ENCODE measurements around the gene TTC36. TPM values are rescaled to one million over a fixed set of nuclear protein-coding genes. Genes with fewer than 3 reads are reported as not detected.
"Not testable (repeated sequence)": the region's sequence is repeated elsewhere in the genome, so short reads cannot be mapped to it uniquely, and the experiment has no call there.

Gene TTC36
- total RNA-seq = 0.39 and 0.78 TPM in 2 replicates

- H3K4me3 Mint-ChIP-seq (ENCODE audit: low read depth) = no peak within 1 kb of the TSS
- H3K36me3 Mint-ChIP-seq (ENCODE audit: low read depth) = peaks cover 16% of the 10 kb centered on the region
- intact Hi-C loops (cut with micrococcal nuclease) = no loop called here
- DNase-seq (ENCODE audit: low spot score) = no peak
- H3K27ac Mint-ChIP-seq = no peak within 1 kb of the TSS
- no peaks in the 10 kb centered on the region for H3K9me3 Mint-ChIP-seq
- no peaks in the 10 kb centered on the region for H3K27me3 Mint-ChIP-seq (ENCODE audit: low read depth)
- H3K4me1 Mint-ChIP-seq (ENCODE audit: low read depth) = peaks cover 19% of the 10 kb centered on the region
These were observed at the start of gene TTC36 for GRCh38 chr11:118527109-118527508. Gene TTC36 (plus strand): TSS chr11:118527474. CDS start chr11:118527495, 21 bp downstream.

- H3K4me3 Mint-ChIP-seq (ENCODE audit: low read depth); H3K4me1 Mint-ChIP-seq (ENCODE audit: low read depth); intact Hi-C loops (cut with micrococcal nuclease); H3K27ac Mint-ChIP-seq; H3K9me3 Mint-ChIP-seq; DNase-seq (ENCODE audit: low spot score); H3K27me3 Mint-ChIP-seq (ENCODE audit: low read depth): not testable (repeated sequence)
- peaks cover 80% of the 10 kb centered on the region for H3K36me3 Mint-ChIP-seq (ENCODE audit: low read depth)
These were observed 46.0 kb upstream of the TTC36 start for GRCh38 chr11:118481238-118481637.

- H3K4me3 Mint-ChIP-seq (ENCODE audit: low read depth) = no peak overlapping the region
- H3K27me3 Mint-ChIP-seq (ENCODE audit: low read depth) = no peaks in the 10 kb centered on the region
- H3K4me1 Mint-ChIP-seq (ENCODE audit: low read depth) = peaks cover 5% of the 10 kb centered on the region
- peaks cover 69% of the 10 kb centered on the region for H3K36me3 Mint-ChIP-seq (ENCODE audit: low read depth)
- no peak overlapping the region for H3K27ac Mint-ChIP-seq
- intact Hi-C loops (cut with micrococcal nuclease) = no loop called here
- no peak for DNase-seq (ENCODE audit: low spot score)
- H3K9me3 Mint-ChIP-seq = no peaks in the 10 kb centered on the region
These were observed 42.9 kb upstream of the TTC36 start for GRCh38 chr11:118484405-118484804.

GRCh38 chr11:118485273-118485672, 42.0 kb upstream of the TTC36 start:
- H3K36me3 Mint-ChIP-seq (ENCODE audit: low read depth) = peaks cover 68% of the 10 kb centered on the region
- no peak overlapping the region for H3K27ac Mint-ChIP-seq
- H3K27me3 Mint-ChIP-seq (ENCODE audit: low read depth) = no peaks in the 10 kb centered on the region
- no peak for DNase-seq (ENCODE audit: low spot score)
- H3K4me3 Mint-ChIP-seq (ENCODE audit: low read depth) = no peak overlapping the region
- intact Hi-C loops (cut with micrococcal nuclease) = no loop called here
- H3K9me3 Mint-ChIP-seq = no peaks in the 10 kb centered on the region
- peaks cover 5% of the 10 kb centered on the region for H3K4me1 Mint-ChIP-seq (ENCODE audit: low read depth)

- intact Hi-C loops (cut with micrococcal nuclease) = loop anchor here (1.0 to 2.0 kb wide), 3 partner anchors 54 to 343 kb away; no protein-coding TSS in a partner anchor
- Mint-ChIP-seq H3K36me3 (ENCODE audit: low read depth) (peaks cover 58% of the 10 kb centered on the region), H3K27me3 (ENCODE audit: low read depth) (no peaks in the 10 kb centered on the region), H3K9me3 (no peaks in the 10 kb centered on the region), H3K4me3 (ENCODE audit: low read depth) (no peak overlapping the region), H3K27ac (peak overlapping the region; percentile 18), H3K4me1 (ENCODE audit: low read depth) (peaks cover 5% of the 10 kb centered on the region)
- DNase-seq (ENCODE audit: low spot score) = peak; percentile 67
These were observed 38.7 kb upstream of the TTC36 start for GRCh38 chr11:118488480-118489109.

- Mint-ChIP-seq H3K27me3 (ENCODE audit: low read depth) (no peaks in the 10 kb centered on the region), H3K36me3 (ENCODE audit: low read depth) (peaks cover 57% of the 10 kb centered on the region), H3K9me3 (no peaks in the 10 kb centered on the region), H3K4me3 (ENCODE audit: low read depth) (no peak overlapping the region), H3K4me1 (ENCODE audit: low read depth) (peaks cover 5% of the 10 kb centered on the region), H3K27ac (no peak overlapping the region)
- no peak for DNase-seq (ENCODE audit: low spot score)
- intact Hi-C loops (cut with micrococcal nuclease) = no loop called here
These were observed 36.2 kb upstream of the TTC36 start for GRCh38 chr11:118491041-118491440.

- H3K27me3 Mint-ChIP-seq (ENCODE audit: low read depth) = no peaks in the 10 kb centered on the region
- peaks cover 72% of the 10 kb centered on the region for H3K36me3 Mint-ChIP-seq (ENCODE audit: low read depth)
- no peaks in the 10 kb centered on the region for H3K4me1 Mint-ChIP-seq (ENCODE audit: low read depth)
- no peak for DNase-seq (ENCODE audit: low spot score)
- H3K27ac Mint-ChIP-seq = no peak overlapping the region
- intact Hi-C loops (cut with micrococcal nuclease) = no loop called here
- no peak overlapping the region for H3K4me3 Mint-ChIP-seq (ENCODE audit: low read depth)
- H3K9me3 Mint-ChIP-seq = no peaks in the 10 kb centered on the region
These were observed 29.4 kb upstream of the TTC36 start for GRCh38 chr11:118497831-118498230.

GRCh38 chr11:118503216-118503615, 24.1 kb upstream of the TTC36 start:
- no peaks in the 10 kb centered on the region for H3K4me1 Mint-ChIP-seq (ENCODE audit: low read depth)

GRCh38 chr11:118511601-118512000, 15.7 kb upstream of the TTC36 start:
- H3K4me3 Mint-ChIP-seq (ENCODE audit: low read depth) = no peak overlapping the region
- intact Hi-C loops (cut with micrococcal nuclease) = no loop called here
- no peak for DNase-seq (ENCODE audit: low spot score)
- H3K9me3 Mint-ChIP-seq = no peaks in the 10 kb centered on the region
- H3K36me3 Mint-ChIP-seq (ENCODE audit: low read depth) = peaks cover 52% of the 10 kb centered on the region
- no peaks in the 10 kb centered on the region for H3K27me3 Mint-ChIP-seq (ENCODE audit: low read depth)
- H3K4me1 Mint-ChIP-seq (ENCODE audit: low read depth) = peaks cover 4% of the 10 kb centered on the region
- no peak overlapping the region for H3K27ac Mint-ChIP-seq

More at GRCh38 chr11:118503216-118503615, 24.1 kb upstream of the TTC36 start:
- Mint-ChIP-seq H3K27me3 (ENCODE audit: low read depth) (no peaks in the 10 kb centered on the region), H3K4me3 (ENCODE audit: low read depth) (no peak overlapping the region), H3K36me3 (ENCODE audit: low read depth) (peaks cover 80% of the 10 kb centered on the region), H3K9me3 (no peaks in the 10 kb centered on the region), H3K27ac (no peak overlapping the region)
- DNase-seq (ENCODE audit: low spot score) = no peak
- intact Hi-C loops (cut with micrococcal nuclease) = no loop called here

GRCh38 chr11:118514103-118514502, 13.2 kb upstream of the TTC36 start:
- Mint-ChIP-seq H3K27me3 (ENCODE audit: low read depth) (no peaks in the 10 kb centered on the region), H3K27ac (no peak overlapping the region), H3K9me3 (no peaks in the 10 kb centered on the region), H3K36me3 (ENCODE audit: low read depth) (peaks cover 53% of the 10 kb centered on the region), H3K4me1 (ENCODE audit: low read depth) (peaks cover 4% of the 10 kb centered on the region), H3K4me3 (ENCODE audit: low read depth) (no peak overlapping the region)
- no peak for DNase-seq (ENCODE audit: low spot score)
- intact Hi-C loops (cut with micrococcal nuclease) = no loop called here

- Mint-ChIP-seq H3K9me3 (no peaks in the 10 kb centered on the region), H3K27me3 (ENCODE audit: low read depth) (no peaks in the 10 kb centered on the region), H3K27ac (no peak overlapping the region), H3K4me1 (ENCODE audit: low read depth) (no peaks in the 10 kb centered on the region), H3K36me3 (ENCODE audit: low read depth) (peaks cover 55% of the 10 kb centered on the region), H3K4me3 (ENCODE audit: low read depth) (no peak overlapping the region)
- no peak for DNase-seq (ENCODE audit: low spot score)
- intact Hi-C loops (cut with micrococcal nuclease) = no loop called here
These were observed 7.7 kb upstream of the TTC36 start for GRCh38 chr11:118519549-118519948.

- DNase-seq (ENCODE audit: low spot score) = no peak
- Mint-ChIP-seq H3K27me3 (ENCODE audit: low read depth) (no peaks in the 10 kb centered on the region), H3K9me3 (no peaks in the 10 kb centered on the region), H3K4me1 (ENCODE audit: low read depth) (peaks cover 2% of the 10 kb centered on the region), H3K4me3 (ENCODE audit: low read depth) (no peak overlapping the region), H3K27ac (no peak overlapping the region), H3K36me3 (ENCODE audit: low read depth) (peaks cover 41% of the 10 kb centered on the region)
- intact Hi-C loops (cut with micrococcal nuclease) = no loop called here
These were observed 5.4 kb upstream of the TTC36 start for GRCh38 chr11:118521892-118522311.

- Mint-ChIP-seq H3K27me3 (ENCODE audit: low read depth) (no peaks in the 10 kb centered on the region), H3K9me3 (no peaks in the 10 kb centered on the region), H3K4me1 (ENCODE audit: low read depth) (peaks cover 2% of the 10 kb centered on the region), H3K27ac (no peak overlapping the region), H3K36me3 (ENCODE audit: low read depth) (peaks cover 41% of the 10 kb centered on the region), H3K4me3 (ENCODE audit: low read depth) (no peak overlapping the region)
- DNase-seq (ENCODE audit: low spot score) = no peak
- intact Hi-C loops (cut with micrococcal nuclease) = no loop called here
These were observed 4.7 kb upstream of the TTC36 start for GRCh38 chr11:118522571-118523072.
